MG63 (cell line): ENCODE measurements around the gene DLGAP5. TPM values are rescaled to one million over a fixed set of nuclear protein-coding genes. Genes with fewer than 3 reads are reported as not detected.

ENCODE experiments used
- DNase-seq: peaks from one replicate; pipeline ENCODE4 v3.0.0-alpha.2; 2020
- H3K27me3 ChIP-seq: fragments of 250-450 bp; sonication (Bioruptor Pico); 2 replicates; pipeline ENCODE4 v1.5.1; 2020; ENCODE audit warnings: mild to moderate bottlenecking, moderate library complexity
- H3K36me3 ChIP-seq: fragments of 250-450 bp; sonication (Bioruptor Pico); 2 replicates; pipeline ENCODE4 v1.5.1; 2020; ENCODE audit warnings: mild to moderate bottlenecking, moderate library complexity
- H3K4me3 ChIP-seq: fragments of 250-450 bp; sonication (Bioruptor Pico); 2 replicates; pipeline ENCODE4 v1.5.1; 2020; ENCODE audit warnings: mild to moderate bottlenecking, moderate library complexity
- H3K9me3 ChIP-seq: fragments of 250-450 bp; sonication (Bioruptor Pico); 2 replicates; pipeline ENCODE4 v1.5.1; 2020; ENCODE audit warnings: mild to moderate bottlenecking, moderate library complexity
- total RNA-seq: library from RNA; depleted of rRNA; stranded (reverse); fragments of >200 nt; shearing (Covaris generic); gene quantifications from 2 replicates; pipeline ENCODE4 v1.2.3, GENCODE V29; 2014; ENCODE audit warnings: low replicate concordance; rRNA removed

The DLGAP5 gene
- 27.6 and 41.4 TPM in 2 replicates for total RNA-seq

- Histone ChIP-seq H3K36me3 (peaks cover 4% of the 10 kb centered on the region), H3K27me3 (no peaks in the 10 kb centered on the region), H3K4me3 (peak within 1 kb of the TSS; percentile 80), H3K9me3 (no peaks in the 10 kb centered on the region)
- peak; percentile 91 for DNase-seq
These were observed at the start of gene DLGAP5 for GRCh38 chr14:55191203-55192053. TSS of gene DLGAP5 (minus strand) at chr14:55191585. CDS start at chr14:55189179, 2,406 bp downstream.

- no peak for DNase-seq
- Histone ChIP-seq H3K36me3 (no peaks in the 10 kb centered on the region), H3K9me3 (no peaks in the 10 kb centered on the region), H3K27me3 (no peaks in the 10 kb centered on the region), H3K4me3 (no peak overlapping the region)
These were observed 49.3 kb upstream of the DLGAP5 start for GRCh38 chr14:55240526-55241178.

GRCh38 chr14:55239320-55239719, 47.9 kb upstream of the DLGAP5 start:
- Histone ChIP-seq H3K27me3 (no peaks in the 10 kb centered on the region), H3K36me3 (no peaks in the 10 kb centered on the region), H3K4me3 (no peak overlapping the region), H3K9me3 (no peaks in the 10 kb centered on the region)
- DNase-seq: no peak

GRCh38 chr14:55238019-55238680, 46.8 kb upstream of the DLGAP5 start:
- no peaks in the 10 kb centered on the region for H3K36me3 ChIP-seq
- peak; percentile 69 for DNase-seq
- H3K9me3 ChIP-seq: no peaks in the 10 kb centered on the region
- peaks cover 3% of the 10 kb centered on the region; the same call in 1 of the 2 replicates for H3K27me3 ChIP-seq
- peak overlapping the region; percentile 30 for H3K4me3 ChIP-seq

GRCh38 chr14:55233591-55233990, 42.2 kb upstream of the DLGAP5 start:
- Histone ChIP-seq H3K9me3 (no peaks in the 10 kb centered on the region), H3K4me3 (no peak overlapping the region), H3K36me3 (no peaks in the 10 kb centered on the region), H3K27me3 (peaks cover 3% of the 10 kb centered on the region; the same call in 1 of the 2 replicates)
- no peak for DNase-seq

- no peak for DNase-seq
- Histone ChIP-seq H3K36me3 (no peaks in the 10 kb centered on the region), H3K4me3 (no peak overlapping the region), H3K27me3 (no peaks in the 10 kb centered on the region), H3K9me3 (no peaks in the 10 kb centered on the region)
These were observed 36.9 kb upstream of the DLGAP5 start for GRCh38 chr14:55228261-55228660.

- DNase-seq: no peak
- Histone ChIP-seq H3K27me3 (no peaks in the 10 kb centered on the region), H3K36me3 (no peaks in the 10 kb centered on the region), H3K4me3 (no peak overlapping the region), H3K9me3 (no peaks in the 10 kb centered on the region)
These were observed 32.0 kb upstream of the DLGAP5 start for GRCh38 chr14:55223364-55223763.

GRCh38 chr14:55221968-55222367, 30.6 kb upstream of the DLGAP5 start:
- H3K9me3 ChIP-seq: no peaks in the 10 kb centered on the region
- DNase-seq: no peak
- H3K27me3 ChIP-seq: no peaks in the 10 kb centered on the region
- H3K36me3 ChIP-seq: no peaks in the 10 kb centered on the region
- no peak overlapping the region for H3K4me3 ChIP-seq

GRCh38 chr14:55221186-55221585, 29.8 kb upstream of the DLGAP5 start:
- H3K9me3 ChIP-seq: no peaks in the 10 kb centered on the region
- no peak overlapping the region for H3K4me3 ChIP-seq
- H3K36me3 ChIP-seq: no peaks in the 10 kb centered on the region
- H3K27me3 ChIP-seq: no peaks in the 10 kb centered on the region
- no peak for DNase-seq

GRCh38 chr14:55220230-55220629, 28.8 kb upstream of the DLGAP5 start:
- Histone ChIP-seq H3K4me3 (no peak overlapping the region), H3K27me3 (no peaks in the 10 kb centered on the region), H3K9me3 (no peaks in the 10 kb centered on the region), H3K36me3 (no peaks in the 10 kb centered on the region)
- peak; percentile 10 for DNase-seq

- Histone ChIP-seq H3K36me3 (no peaks in the 10 kb centered on the region), H3K4me3 (no peak overlapping the region), H3K9me3 (no peaks in the 10 kb centered on the region), H3K27me3 (no peaks in the 10 kb centered on the region)
- DNase-seq: no peak
These were observed 21.2 kb upstream of the DLGAP5 start for GRCh38 chr14:55212634-55213033.

GRCh38 chr14:55207832-55208231, 16.4 kb upstream of the DLGAP5 start:
- Histone ChIP-seq H3K27me3 (no peaks in the 10 kb centered on the region; the same call in 1 of the 2 replicates), H3K36me3 (no peaks in the 10 kb centered on the region), H3K9me3 (no peaks in the 10 kb centered on the region), H3K4me3 (no peak overlapping the region)
- DNase-seq: no peak

GRCh38 chr14:55206175-55206693, 14.8 kb upstream of the DLGAP5 start:
- no peak for DNase-seq
- Histone ChIP-seq H3K27me3 (no peaks in the 10 kb centered on the region; the same call in 1 of the 2 replicates), H3K9me3 (no peaks in the 10 kb centered on the region), H3K36me3 (no peaks in the 10 kb centered on the region), H3K4me3 (no peak overlapping the region)

- Histone ChIP-seq H3K27me3 (no peaks in the 10 kb centered on the region; the same call in 1 of the 2 replicates), H3K9me3 (no peaks in the 10 kb centered on the region), H3K4me3 (no peak overlapping the region), H3K36me3 (no peaks in the 10 kb centered on the region)
- DNase-seq: no peak
These were observed 10.1 kb upstream of the DLGAP5 start for GRCh38 chr14:55201219-55202101.

- no peaks in the 10 kb centered on the region for H3K36me3 ChIP-seq
- H3K9me3 ChIP-seq: no peaks in the 10 kb centered on the region
- no peaks in the 10 kb centered on the region; the same call in 1 of the 2 replicates for H3K27me3 ChIP-seq
- DNase-seq: no peak
- H3K4me3 ChIP-seq: no peak overlapping the region
These were observed 9.3 kb upstream of the DLGAP5 start for GRCh38 chr14:55200651-55201050.

GRCh38 chr14:55198749-55199148, 7.4 kb upstream of the DLGAP5 start:
- no peaks in the 10 kb centered on the region; the same call in 1 of the 2 replicates for H3K27me3 ChIP-seq
- no peak for DNase-seq
- no peaks in the 10 kb centered on the region for H3K9me3 ChIP-seq
- H3K4me3 ChIP-seq: no peak overlapping the region
- H3K36me3 ChIP-seq: no peaks in the 10 kb centered on the region
